Testis (tissue), 2 donors: Measurements from ENCODE around the gene GRIN2B.

Experiments
- CTCF ChIP-seq, 3 experiments: fragments of 450-650 bp in 2 of 3; fragments of 200-600 bp in 1 of 3; sonication (generic) in 1 of 3; IDR thresholded peaks; one replicate each; pipeline ENCODE4 v1.5.1; 2016 to 2019; ENCODE audit warnings: antibody characterized with exemption in 3 of 3, mild to moderate bottlenecking in 2 of 3, moderate library complexity in 1 of 3
- POLR2A ChIP-seq: fragments of 450-650 bp; IDR thresholded peaks from one replicate; pipeline ENCODE4 v1.6.1; 2017; ENCODE audit warnings: antibody characterized with exemption, mild to moderate bottlenecking, moderate library complexity

GRCh38 chr12:13950502-13950901, 30.9 kb downstream of the GRIN2B start:
- TF ChIP-seq CTCF (IDR thresholded peaks at IDR 0.05) (no peak), POLR2A (no peak)
